ENCODE measurements around the gene AP3B1.

- TF ChIP-seq, protein P1, sequence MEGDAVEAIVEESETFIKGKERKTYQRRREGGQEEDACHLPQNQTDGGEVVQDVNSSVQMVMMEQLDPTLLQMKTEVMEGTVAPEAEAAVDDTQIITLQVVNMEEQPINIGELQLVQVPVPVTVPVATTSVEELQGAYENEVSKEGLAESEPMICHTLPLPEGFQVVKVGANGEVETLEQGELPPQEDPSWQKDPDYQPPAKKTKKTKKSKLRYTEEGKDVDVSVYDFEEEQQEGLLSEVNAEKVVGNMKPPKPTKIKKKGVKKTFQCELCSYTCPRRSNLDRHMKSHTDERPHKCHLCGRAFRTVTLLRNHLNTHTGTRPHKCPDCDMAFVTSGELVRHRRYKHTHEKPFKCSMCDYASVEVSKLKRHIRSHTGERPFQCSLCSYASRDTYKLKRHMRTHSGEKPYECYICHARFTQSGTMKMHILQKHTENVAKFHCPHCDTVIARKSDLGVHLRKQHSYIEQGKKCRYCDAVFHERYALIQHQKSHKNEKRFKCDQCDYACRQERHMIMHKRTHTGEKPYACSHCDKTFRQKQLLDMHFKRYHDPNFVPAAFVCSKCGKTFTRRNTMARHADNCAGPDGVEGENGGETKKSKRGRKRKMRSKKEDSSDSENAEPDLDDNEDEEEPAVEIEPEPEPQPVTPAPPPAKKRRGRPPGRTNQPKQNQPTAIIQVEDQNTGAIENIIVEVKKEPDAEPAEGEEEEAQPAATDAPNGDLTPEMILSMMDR (IDR thresholded peaks at IDR 0.05) = no peak
- TF ChIP-seq POLR2A (IDR thresholded peaks at IDR 0.05) = no peak
Measured at GRCh38 chr5:78341440-78341839, 46.9 kb upstream of the AP3B1 start.

Measured in Peyer's patch (tissue), 4 donors.